ENCODE measurements around the gene NXNL2.

NXNL2 gene

DNA sequence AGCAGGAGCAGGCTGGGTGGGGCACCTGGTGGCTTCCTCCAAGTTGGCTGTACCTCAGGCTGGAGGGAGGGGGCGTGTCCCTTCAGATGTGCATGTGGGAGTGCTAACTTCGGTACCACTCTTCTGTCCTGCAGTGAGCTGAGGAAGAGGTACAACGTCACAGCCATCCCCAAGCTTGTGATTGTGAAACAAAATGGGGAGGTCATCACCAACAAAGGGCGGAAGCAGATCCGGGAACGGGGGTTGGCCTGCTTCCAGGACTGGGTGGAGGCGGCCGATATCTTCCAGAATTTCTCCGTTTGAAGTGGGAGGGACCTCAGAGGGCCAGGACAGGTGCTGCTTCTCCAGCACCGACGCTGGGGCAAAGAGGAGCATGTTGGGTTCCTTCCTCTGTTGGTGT is 9.3 kb downstream of the NXNL2 start:
- Mint-ChIP-seq H3K27me3 (peaks cover 25% of the 10 kb centered on the region), H3K4me3 (no peak overlapping the region), H3K4me1 (no peaks in the 10 kb centered on the region), H3K9me3 (peaks cover 2 to 7% of the 10 kb centered on the region in 2 donors), H3K27ac (no peak overlapping the region)
- DNase-seq: no peak
- no peak for ATAC-seq

GRCh38 chr9:88551546-88552137 is 16.7 kb downstream of the NXNL2 start:
- peaks cover 6 to 16% of the 10 kb centered on the region in 2 donors for H3K9me3 Mint-ChIP-seq
- H3K4me1 Mint-ChIP-seq: no peaks in the 10 kb centered on the region
- no peak overlapping the region for H3K4me3 Mint-ChIP-seq
- H3K27ac Mint-ChIP-seq: peak overlapping the region in 1 of 2 donors; percentile 10
- no peak for DNase-seq
- peaks cover 25% of the 10 kb centered on the region for H3K27me3 Mint-ChIP-seq
- ATAC-seq: no peak

DNA sequence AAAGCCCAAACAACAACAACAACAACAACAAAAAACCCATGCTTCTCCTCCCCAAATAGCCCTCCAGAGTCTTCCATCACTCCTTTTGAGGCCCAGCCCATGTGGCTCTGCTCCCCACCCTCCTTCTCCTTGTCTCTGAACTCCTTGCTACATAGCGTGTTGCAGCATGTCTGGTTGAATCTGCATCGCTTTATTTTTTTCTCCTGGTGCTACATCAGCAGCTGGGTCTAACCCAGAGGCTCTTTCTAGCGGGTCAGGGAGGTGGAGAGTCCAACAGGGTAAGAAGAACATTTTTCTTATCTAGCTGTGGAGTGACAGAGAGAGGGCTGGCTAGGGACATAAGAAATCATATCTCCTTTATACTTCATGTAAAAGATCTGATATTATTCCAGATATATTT is 18.4 kb downstream of the NXNL2 start:
- DNase-seq (no peak), ATAC-seq (no peak)
- Mint-ChIP-seq H3K4me3 (no peak overlapping the region), H3K27ac (peak overlapping the region in 1 of 2 donors; percentile 75), H3K9me3 (peaks cover 6 to 16% of the 10 kb centered on the region in 2 donors), H3K4me1 (no peaks in the 10 kb centered on the region), H3K27me3 (peaks cover 25% of the 10 kb centered on the region)

DNA sequence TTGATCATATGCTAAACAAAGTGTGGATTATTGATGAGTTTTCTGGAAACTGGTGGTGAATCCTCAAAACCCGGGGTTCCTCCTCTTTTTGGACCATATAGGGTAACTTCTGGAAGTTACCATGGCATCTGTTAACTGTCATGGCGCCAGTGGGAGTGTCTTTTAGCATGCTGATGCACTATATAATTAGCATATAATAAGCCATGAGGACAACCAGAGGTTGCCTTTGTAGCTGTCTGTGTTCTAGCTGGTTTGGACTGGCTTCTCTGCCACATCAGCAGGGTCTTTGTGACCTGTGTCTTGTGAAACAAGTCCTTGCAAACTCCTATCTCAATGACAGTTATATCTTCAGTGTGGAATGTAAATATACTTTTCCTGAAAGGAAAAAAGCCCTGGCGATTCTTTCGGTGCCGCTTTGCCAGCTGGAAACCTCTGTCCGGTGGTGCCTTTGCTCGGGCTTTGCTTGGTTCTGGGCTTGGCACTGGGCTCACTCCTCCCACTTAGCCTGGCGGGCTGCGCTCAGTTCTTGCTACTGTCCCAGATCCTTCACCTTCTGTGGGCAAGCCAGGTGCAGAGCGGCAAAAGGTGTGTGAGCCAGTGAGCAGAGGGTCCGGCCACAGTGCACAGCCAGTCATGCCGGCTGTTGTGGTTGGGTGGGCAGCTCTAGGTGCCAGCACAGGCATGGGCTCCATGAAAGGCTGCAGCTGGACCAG is 20.4 kb downstream of the NXNL2 start:
- H3K4me3 Mint-ChIP-seq: no peak overlapping the region

DNA sequence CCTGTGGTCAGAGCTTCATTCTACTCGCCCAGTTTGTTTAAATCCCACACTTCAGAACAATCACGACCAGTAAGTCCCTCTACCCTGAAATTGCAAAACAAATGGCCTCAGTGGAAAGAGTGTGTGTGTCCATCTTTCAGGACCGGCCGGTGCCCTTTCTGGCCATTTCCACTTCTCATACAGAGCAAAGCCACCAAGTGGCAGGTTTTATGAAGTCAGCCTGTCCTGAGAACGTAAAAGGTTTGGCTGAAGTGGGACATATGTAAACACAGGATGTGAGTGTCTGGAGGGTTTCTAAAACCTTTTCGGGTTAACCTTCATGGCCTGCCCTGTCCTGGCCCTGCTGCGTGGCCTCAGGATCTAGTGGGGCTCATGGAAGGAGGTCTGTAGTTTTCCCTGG is 24.7 kb downstream of the NXNL2 start:
- no peak overlapping the region for H3K27ac Mint-ChIP-seq
- DNase-seq: no peak

More for the DNA sequence above, 20.4 kb downstream of the NXNL2 start:
- no peaks in the 10 kb centered on the region for H3K9me3 Mint-ChIP-seq
- DNase-seq: no peak
- ATAC-seq: no peak
- peaks cover 26% of the 10 kb centered on the region for H3K27me3 Mint-ChIP-seq
- H3K4me1 Mint-ChIP-seq: no peaks in the 10 kb centered on the region
- no peak overlapping the region for H3K27ac Mint-ChIP-seq

GRCh38 chr9:88567870-88568269 is 32.9 kb downstream of the NXNL2 start:
- peaks cover 7% of the 10 kb centered on the region for H3K27me3 Mint-ChIP-seq
- no peak overlapping the region for H3K4me3 Mint-ChIP-seq
- DNase-seq (peak in 1 of 2 donors; percentile 55), ATAC-seq (peak; percentile 99)
- H3K27ac Mint-ChIP-seq: no peak overlapping the region
- H3K4me1 Mint-ChIP-seq: no peaks in the 10 kb centered on the region
- no peaks in the 10 kb centered on the region for H3K9me3 Mint-ChIP-seq

More for the DNA sequence above, 24.7 kb downstream of the NXNL2 start:
- H3K4me1 Mint-ChIP-seq: no peaks in the 10 kb centered on the region
- no peak for ATAC-seq
- no peaks in the 10 kb centered on the region for H3K9me3 Mint-ChIP-seq
- H3K27me3 Mint-ChIP-seq: peaks cover 21% of the 10 kb centered on the region
- no peak overlapping the region for H3K4me3 Mint-ChIP-seq

GRCh38 chr9:88571419-88571818 is 36.4 kb downstream of the NXNL2 start:
- Mint-ChIP-seq H3K9me3 (no peaks in the 10 kb centered on the region), H3K27ac (no peak overlapping the region), H3K4me3 (no peak overlapping the region), H3K4me1 (no peaks in the 10 kb centered on the region), H3K27me3 (peaks cover 27% of the 10 kb centered on the region)
- ATAC-seq: no peak
- DNase-seq: no peak

GRCh38 chr9:88572684-88573083 is 37.7 kb downstream of the NXNL2 start:
- Mint-ChIP-seq H3K27ac (no peak overlapping the region), H3K27me3 (peaks cover 39% of the 10 kb centered on the region), H3K4me3 (no peak overlapping the region), H3K9me3 (no peaks in the 10 kb centered on the region), H3K4me1 (no peaks in the 10 kb centered on the region)
- DNase-seq (no peak), ATAC-seq (no peak)

- no peak for ATAC-seq
- Mint-ChIP-seq H3K9me3 (no peaks in the 10 kb centered on the region), H3K4me1 (peaks cover 7% of the 10 kb centered on the region), H3K4me3 (no peak overlapping the region), H3K27me3 (peaks cover 40% of the 10 kb centered on the region), H3K27ac (no peak overlapping the region)
- DNase-seq: no peak
These were observed 40.0 kb downstream of the NXNL2 start for GRCh38 chr9:88574953-88575352.

DNA sequence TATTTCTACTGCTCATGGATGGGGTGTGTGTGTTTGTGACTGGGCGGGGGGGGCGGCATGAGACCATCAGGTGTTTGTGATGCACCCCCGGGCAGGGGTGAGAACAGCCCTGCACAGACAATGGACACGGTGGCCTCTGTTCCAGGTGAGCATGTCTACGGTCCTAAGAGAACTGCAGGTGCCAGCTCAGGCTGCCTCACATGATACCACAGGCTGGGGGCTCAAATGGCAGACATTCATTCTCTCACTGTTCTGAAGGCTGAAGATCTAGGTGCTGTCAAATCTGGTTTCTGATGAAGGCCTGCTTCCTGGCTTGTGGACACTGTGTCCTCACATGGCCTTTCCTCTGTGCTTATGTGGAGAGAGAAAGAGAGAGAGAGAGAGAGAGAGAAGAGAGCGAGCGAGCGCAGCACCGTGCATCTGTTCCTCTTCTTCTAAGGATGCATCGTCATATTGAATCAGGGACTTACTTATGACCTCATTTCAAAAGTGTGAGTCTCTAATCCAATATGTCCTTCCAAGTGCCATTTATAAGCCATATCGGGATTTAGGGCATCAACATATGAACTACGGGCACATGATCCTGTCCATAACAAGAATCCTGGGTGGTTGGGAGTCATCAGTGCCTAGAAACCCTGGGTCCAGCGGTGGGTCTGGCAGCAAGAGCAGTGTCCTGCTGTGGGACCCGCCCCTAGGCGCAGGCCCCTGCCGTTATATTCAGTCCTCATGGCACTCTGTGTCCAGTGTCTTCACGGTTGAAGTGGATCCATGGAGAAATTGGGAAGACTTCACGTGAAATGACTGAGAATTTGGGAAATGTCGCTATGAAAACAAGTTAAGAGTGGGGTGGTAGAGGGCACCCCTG is 42.5 kb downstream of the NXNL2 start:
- Mint-ChIP-seq H3K4me3 (no peak overlapping the region), H3K9me3 (no peaks in the 10 kb centered on the region), H3K27me3 (peaks cover 40% of the 10 kb centered on the region), H3K27ac (no peak overlapping the region), H3K4me1 (peaks cover 7% of the 10 kb centered on the region)
- ATAC-seq (no peak), DNase-seq (no peak)

DNA sequence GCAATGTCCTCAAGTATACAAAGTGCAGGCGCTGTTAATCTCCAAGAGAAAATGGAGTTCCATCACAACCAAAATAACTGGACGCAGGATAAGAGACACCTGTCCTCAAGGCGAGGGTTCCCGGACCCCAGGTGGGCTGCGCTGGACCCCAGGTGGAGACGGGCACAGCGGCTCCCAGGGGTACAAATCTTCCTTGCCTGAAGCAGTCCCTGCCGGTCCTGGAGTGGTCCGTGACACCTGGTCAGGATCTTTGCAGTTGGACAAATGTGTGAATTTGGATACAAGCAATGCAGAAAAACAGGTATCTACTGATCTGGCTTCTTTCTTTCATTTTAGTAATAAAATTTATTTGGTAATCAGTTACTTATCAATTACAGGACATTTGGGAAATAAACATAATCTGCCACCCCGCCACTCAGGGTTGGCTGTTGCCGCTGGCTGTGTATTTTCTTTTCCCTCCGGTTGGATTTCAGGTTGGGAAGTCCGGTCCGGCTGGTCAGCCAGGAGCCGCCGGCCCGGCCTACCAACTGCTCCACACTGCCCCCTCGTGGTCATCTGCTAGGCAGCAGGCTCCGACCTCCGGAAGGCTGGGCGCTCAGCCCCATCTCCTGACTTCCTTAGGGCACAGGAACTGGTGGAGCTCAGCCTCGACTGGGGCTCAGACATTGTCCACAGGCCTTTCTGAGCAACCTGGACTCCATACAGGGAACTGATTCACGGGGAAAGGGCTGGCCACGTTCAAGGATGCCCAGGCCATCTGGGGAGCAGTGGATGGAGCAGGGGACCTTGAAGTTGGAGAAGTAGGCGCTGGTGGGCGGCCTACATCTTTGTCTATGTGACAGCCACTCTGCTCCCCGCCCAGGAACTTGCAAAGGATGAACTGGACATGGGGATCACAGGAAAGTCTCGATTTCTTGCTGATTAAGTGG is 43.4 kb downstream of the NXNL2 start:
- peak; percentile 76 for ATAC-seq
- Mint-ChIP-seq H3K9me3 (no peaks in the 10 kb centered on the region), H3K4me1 (peaks cover 9% of the 10 kb centered on the region), H3K27ac (peak overlapping the region in 1 of 2 donors; percentile 16), H3K27me3 (peaks cover 42% of the 10 kb centered on the region), H3K4me3 (peak overlapping the region; percentile 60 to 72)
- DNase-seq: peak; percentile 62 to 67

DNA sequence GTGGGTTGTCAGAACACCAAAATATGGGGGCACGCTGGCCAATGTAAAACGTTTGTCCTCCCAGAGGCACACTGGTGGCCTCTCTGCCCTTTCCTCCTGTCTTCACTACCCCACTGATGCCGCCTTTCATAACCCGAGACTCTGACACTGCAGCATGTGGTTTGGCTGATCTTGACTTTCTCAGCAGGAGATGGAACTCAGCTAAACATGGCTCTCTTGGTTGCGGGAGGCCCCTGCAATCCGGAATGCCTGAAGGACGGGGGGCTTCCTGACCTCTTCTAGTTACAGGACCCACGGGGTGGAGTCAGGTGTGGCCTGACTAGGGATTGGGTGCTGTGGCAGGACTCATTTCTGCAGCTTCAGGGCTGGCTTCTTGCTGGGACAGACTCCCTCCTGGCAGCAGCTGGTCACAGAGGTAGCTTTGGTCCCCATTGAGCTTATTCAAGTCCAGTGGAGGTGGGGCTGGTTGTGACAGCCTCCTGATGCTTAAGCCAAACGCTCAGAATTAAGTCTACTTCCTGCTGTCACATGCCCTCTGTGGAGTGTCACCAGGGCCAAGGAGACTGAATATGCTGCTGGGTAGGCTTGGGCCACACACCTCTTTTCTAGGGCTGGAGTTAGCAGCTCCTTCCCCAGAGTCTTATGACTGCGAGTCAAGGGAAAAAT is 44.2 kb downstream of the NXNL2 start:
- ATAC-seq: no peak

GRCh38 chr9:88580961-88581360 is 46.0 kb downstream of the NXNL2 start:
- DNase-seq: no peak
- ATAC-seq: no peak
- no peaks in the 10 kb centered on the region for H3K9me3 Mint-ChIP-seq
- no peak overlapping the region for H3K4me3 Mint-ChIP-seq
- H3K4me1 Mint-ChIP-seq: peaks cover 20% of the 10 kb centered on the region
- H3K27ac Mint-ChIP-seq: no peak overlapping the region
- peaks cover 35% of the 10 kb centered on the region for H3K27me3 Mint-ChIP-seq

More for the DNA sequence above, 44.2 kb downstream of the NXNL2 start:
- Mint-ChIP-seq H3K27me3 (peaks cover 42% of the 10 kb centered on the region), H3K9me3 (no peaks in the 10 kb centered on the region), H3K4me1 (peaks cover 17% of the 10 kb centered on the region), H3K27ac (no peak overlapping the region), H3K4me3 (no peak overlapping the region)
- no peak for DNase-seq

GRCh38 chr9:88583901-88584596 is 49.1 kb downstream of the NXNL2 start:
- no peak overlapping the region for H3K4me3 Mint-ChIP-seq
- DNase-seq (no peak), ATAC-seq (no peak)
- H3K4me1 Mint-ChIP-seq: peaks cover 13% of the 10 kb centered on the region
- H3K27ac Mint-ChIP-seq: no peak overlapping the region
- peaks cover 17% of the 10 kb centered on the region for H3K27me3 Mint-ChIP-seq
- no peaks in the 10 kb centered on the region for H3K9me3 Mint-ChIP-seq

Data from stimulated activated naive CD8-positive, alpha-beta T cell treated with anti-CD3 and anti-CD28 coated beads, Interleukin-15, amount 100 ng/mL, for 72 hours (primary cell).